DND-41 (cell line): ENCODE measurements around the gene HBG1.

ENCODE experiments used
- CTCF ChIP-seq: IDR thresholded peaks from 2 replicates; pipeline ENCODE4 v1.5.1; 2012; ENCODE audit warnings: borderline replicate concordance, low read length, moderate library complexity, mild to moderate bottlenecking; ENCODE audit not compliant: poor library complexity, severe bottlenecking; ENCODE audit errors: extremely low read depth
- EZH2 ChIP-seq: IDR thresholded peaks from 3 replicates; pipeline ENCODE4 v1.6.1; 2012; ENCODE audit warnings: borderline replicate concordance, low read depth, mild to moderate bottlenecking, moderate library complexity, low read length, inconsistent platforms; ENCODE audit not compliant: severe bottlenecking

GRCh38 chr11:5252192-5252918, 2.7 kb upstream of the HBG1 start:
- TF ChIP-seq CTCF (no peak), EZH2 (no peak)
